Epithelial cell of esophagus (primary cell): Measurements from ENCODE around the gene TIMM22.

Source experiments
- DNase-seq: peaks from one replicate; pipeline ENCODE4 v3.0.0; 2010; ENCODE audit warnings: low read depth
- H3K4me3 ChIP-seq: 2 replicates; pipeline ENCODE4 v1.5.1; 2011; ENCODE audit warnings: mild to moderate bottlenecking, low read length, control low read depth
- CTCF ChIP-seq: IDR thresholded peaks from 2 replicates; pipeline ENCODE4 v1.5.1; 2011; ENCODE audit warnings: low read depth, mild to moderate bottlenecking, low read length, control low read depth, inconsistent platforms; ENCODE audit not compliant: insufficient read depth; ENCODE audit errors: missing control alignments

TIMM22 gene

GRCh38 chr17:1002771-1003555, 6.0 kb downstream of the TIMM22 start:
- no peak for TF ChIP-seq CTCF
- no peak overlapping the region for H3K4me3 ChIP-seq
- no peak for DNase-seq

- no peak for TF ChIP-seq CTCF
- no peak for DNase-seq
- no peak overlapping the region for H3K4me3 ChIP-seq
Observed at GRCh38 chr17:1003633-1003971, 6.7 kb downstream of the TIMM22 start.

- H3K4me3 ChIP-seq, result no peak overlapping the region
- DNase-seq, result no peak
- TF ChIP-seq CTCF, result no peak
Observed at GRCh38 chr17:1003972-1004768, 7.2 kb downstream of the TIMM22 start.

- H3K4me3 ChIP-seq, result no peak overlapping the region
- TF ChIP-seq CTCF, result no peak
- DNase-seq, result no peak
Observed at GRCh38 chr17:1004769-1005295, 7.9 kb downstream of the TIMM22 start.

GRCh38 chr17:1005361-1005946, 8.5 kb downstream of the TIMM22 start:
- DNase-seq, result peak; percentile 28
- no peak overlapping the region for H3K4me3 ChIP-seq

GRCh38 chr17:1006054-1006453, 9.1 kb downstream of the TIMM22 start:
- TF ChIP-seq CTCF, result no peak
- DNase-seq, result peak; percentile 45
- no peak overlapping the region for H3K4me3 ChIP-seq

More at GRCh38 chr17:1005361-1005946, 8.5 kb downstream of the TIMM22 start:
- no peak for TF ChIP-seq CTCF
